Epithelial cell of proximal tubule (primary cell): Measurements from ENCODE around the gene IL10RB. TPM values are rescaled to one million over a fixed set of nuclear protein-coding genes. Genes with fewer than 3 reads are reported as not detected.
"Not testable (repeated sequence)": the region's sequence is repeated elsewhere in the genome, so short reads cannot be mapped to it uniquely, and the experiment has no call there.

Experiments used
- DNase-seq: peaks from one replicate; pipeline ENCODE4 v3.0.0-alpha.2; 2011; ENCODE audit warnings: low read depth
- H3K4me3 ChIP-seq: 2 replicates; pipeline ENCODE4 v1.5.1; 2011; ENCODE audit warnings: low read depth, mild to moderate bottlenecking, low read length
- total RNA-seq: library from RNA; depleted of rRNA; stranded (reverse); fragments of >200 nt; gene quantifications from 2 replicates; pipeline ENCODE4 v1.2.3, GENCODE V29; 2015
- TF ChIP-seq, protein P1 (sequence below): conservative IDR thresholded peaks from 2 replicates; pipeline ENCODE4 v1.5.1; 2012; ENCODE audit warnings: low read depth, mild to moderate bottlenecking, low read length

Gene IL10RB
- total RNA-seq, 1 donor from 2014 or later, result 11.0 TPM

DNA sequence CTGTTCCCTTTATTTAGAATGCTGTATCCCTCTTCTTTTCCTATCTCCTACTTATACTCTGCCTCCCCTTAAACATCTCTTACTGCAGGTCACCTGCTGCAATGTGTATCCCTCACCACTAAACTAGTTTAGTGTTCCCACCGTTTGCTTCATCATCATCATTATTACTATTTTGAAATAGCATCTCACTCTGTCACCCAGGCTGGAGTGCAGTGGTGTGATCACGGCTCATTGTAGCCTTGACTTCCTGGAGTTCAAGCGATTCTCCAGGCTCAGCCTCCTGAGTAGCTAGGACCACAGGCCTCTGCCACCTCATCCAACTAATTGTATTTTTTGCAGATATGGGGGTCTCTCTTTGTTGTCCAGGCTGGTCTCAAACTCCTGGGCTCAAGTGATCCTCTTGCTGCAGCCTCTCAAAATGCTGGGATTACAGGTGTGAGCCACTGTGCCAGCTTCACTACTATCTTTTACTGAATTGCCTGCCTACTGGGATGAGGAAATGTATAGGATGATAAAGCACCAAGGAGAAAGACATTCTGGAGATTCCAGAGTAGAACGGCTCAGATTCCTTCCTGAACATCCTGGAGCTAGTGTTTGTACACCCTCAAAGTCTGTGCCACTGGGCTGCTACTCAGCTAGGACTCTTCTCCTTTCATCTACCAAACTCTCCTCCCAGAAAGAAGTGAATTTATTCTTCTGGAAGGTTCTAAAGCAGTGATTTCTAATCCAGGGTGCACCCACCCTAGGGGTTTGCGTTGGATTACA is 50.0 kb downstream of the IL10RB start:
- TF ChIP-seq, protein P1, sequence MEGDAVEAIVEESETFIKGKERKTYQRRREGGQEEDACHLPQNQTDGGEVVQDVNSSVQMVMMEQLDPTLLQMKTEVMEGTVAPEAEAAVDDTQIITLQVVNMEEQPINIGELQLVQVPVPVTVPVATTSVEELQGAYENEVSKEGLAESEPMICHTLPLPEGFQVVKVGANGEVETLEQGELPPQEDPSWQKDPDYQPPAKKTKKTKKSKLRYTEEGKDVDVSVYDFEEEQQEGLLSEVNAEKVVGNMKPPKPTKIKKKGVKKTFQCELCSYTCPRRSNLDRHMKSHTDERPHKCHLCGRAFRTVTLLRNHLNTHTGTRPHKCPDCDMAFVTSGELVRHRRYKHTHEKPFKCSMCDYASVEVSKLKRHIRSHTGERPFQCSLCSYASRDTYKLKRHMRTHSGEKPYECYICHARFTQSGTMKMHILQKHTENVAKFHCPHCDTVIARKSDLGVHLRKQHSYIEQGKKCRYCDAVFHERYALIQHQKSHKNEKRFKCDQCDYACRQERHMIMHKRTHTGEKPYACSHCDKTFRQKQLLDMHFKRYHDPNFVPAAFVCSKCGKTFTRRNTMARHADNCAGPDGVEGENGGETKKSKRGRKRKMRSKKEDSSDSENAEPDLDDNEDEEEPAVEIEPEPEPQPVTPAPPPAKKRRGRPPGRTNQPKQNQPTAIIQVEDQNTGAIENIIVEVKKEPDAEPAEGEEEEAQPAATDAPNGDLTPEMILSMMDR, result no peak
- H3K4me3 ChIP-seq, result no peak overlapping the region
- DNase-seq, result no peak

DNA sequence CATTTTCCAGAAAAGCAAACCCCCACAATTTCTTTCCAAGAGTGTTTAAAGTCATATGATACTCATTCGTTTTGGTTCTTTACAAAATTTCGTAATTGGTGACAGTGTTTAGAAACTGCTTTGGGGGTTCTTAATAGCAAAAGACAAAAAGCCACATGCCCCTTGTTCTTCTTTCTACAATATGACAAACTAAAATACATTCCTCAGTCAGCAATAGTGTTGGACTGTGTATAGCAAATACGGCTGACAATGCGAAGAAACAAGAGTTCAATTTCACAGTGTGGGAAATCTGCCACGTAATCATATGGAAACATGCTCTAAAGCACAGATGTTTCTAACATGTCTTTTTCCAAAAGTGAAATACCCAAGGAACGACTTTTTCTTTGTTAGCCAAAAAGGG is 51.0 kb downstream of the IL10RB start:
- no peak overlapping the region for H3K4me3 ChIP-seq
- DNase-seq, result no peak
- TF ChIP-seq, protein P1, result no peak

DNA sequence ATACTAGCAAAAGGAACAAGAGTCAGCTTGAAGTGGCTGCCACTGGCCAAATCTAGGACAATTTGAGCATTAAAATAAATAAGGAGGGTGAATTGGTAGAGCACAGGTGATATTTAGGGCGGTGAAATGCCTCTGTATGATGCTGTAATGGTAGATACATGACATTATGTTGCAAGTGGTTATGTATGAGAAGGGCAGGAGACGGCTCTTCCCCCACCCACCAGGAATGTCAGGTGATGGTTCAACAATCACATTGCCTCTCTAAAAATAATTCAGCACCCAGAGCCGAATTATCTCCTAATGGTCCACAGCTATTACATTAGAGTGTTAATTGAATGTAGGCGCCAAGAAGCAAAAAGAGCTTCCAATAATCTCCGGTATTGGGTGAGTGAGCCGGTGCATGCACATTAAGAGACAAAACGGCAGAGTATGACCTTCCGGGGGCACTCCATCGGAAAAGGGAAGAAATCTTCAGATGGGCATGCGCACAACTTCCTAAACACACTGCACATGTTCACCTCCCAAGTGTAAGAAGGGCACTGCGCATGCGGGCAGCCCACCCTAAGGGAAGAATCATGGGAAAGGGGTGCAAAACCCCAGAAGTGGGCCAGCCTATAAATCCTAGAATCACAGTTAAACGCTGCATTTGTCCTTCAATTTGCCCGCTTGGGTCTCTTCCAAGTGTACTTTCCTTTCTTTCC is 51.8 kb downstream of the IL10RB start:
- H3K4me3 ChIP-seq, result no peak overlapping the region
- TF ChIP-seq, protein P1, result no peak
- no peak for DNase-seq

DNA sequence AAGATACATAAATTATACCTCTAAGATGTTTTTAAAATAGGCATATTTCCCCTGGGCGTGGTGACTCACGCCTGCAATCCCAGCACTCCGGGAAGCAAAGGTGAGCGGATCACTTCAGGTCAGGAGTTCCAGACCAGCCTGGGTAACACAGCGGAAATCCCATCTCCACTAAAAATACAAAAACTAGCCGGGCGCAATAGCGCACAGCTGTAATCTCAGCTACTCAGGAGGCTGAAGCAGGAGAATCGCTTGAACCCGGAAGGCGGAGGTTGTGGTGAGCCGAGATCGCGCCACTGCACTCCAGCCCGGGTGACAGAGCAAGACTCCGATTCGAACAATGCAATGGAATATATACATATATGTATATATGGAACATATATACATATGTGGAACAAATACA is 54.8 kb downstream of the IL10RB start:
- DNase-seq, H3K4me3 ChIP-seq: not testable (repeated sequence)

DNA sequence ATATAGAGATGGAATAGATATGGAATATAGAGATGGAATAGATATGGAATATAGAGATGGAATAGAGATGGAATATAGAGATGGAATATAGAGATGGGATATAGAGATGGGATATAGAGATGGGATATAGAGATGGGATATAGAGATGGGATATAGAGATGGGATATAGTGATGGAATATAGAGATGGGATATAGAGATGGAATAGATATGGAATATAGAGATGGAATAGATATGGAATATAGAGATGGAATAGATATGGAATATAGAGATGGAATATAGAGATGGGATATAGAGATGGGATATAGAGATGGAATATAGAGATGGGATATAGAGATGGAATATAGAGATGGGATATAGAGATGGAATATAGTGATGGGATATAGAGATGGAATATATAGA is 57.4 kb downstream of the IL10RB start:
- not testable (repeated sequence) for DNase-seq
- H3K4me3 ChIP-seq, result peak overlapping the region; percentile 94

DNA sequence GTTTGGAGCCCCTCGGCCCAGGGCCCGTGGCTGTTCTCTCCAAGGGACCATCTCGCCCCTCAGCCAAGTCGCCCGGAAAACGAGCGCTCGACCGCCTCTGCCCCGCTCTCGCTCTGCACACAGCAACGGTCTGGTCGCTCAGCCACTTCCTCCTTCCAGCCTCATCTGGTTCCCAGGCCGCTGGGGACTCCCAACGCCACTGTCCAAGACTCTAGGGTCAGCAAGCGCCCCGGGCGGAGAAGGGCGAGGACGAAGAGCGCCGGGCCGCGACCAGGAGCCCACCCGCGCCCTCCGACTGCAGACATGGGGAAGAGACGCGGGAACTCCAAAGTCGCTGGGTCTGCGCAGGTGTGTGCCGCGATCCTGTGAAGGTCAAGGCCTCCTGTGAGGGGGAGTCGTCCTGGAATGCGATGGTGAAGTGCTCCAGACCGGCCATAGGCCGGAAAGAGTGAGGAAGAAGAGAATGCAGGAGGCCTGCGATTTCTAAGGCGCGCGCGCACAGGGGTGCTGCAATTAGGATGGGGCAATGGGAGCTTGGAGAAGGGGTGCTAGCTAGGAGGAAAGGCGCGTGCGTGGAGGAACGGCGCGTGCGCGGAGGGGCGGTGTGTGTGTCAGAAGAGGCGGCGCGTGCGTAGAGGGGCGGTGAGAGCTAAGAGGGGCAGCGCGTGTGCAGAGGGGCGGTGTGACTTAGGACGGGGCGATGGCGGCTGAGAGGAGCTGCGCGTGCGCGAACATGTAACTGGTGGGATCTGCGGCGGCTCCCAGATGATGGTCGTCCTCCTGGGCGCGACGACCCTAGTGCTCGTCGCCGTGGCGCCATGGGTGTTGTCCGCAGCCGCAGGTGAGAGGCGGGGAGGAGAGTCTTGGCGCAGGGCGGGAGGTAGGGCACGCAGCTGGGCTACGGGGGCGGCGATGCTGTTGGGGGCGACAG is 58.4 kb downstream of the IL10RB start, which contains the start of gene IFNAR1:
Gene IFNAR1 (plus strand): TSS at position 680 of the 931 bp plus-strand sequence. CDS start 86 bp downstream, at position 766.
- H3K4me3 ChIP-seq, result peak within 1 kb of the TSS; percentile 94
- TF ChIP-seq, protein P1, result no peak
- DNase-seq, result peak; percentile 61

DNA sequence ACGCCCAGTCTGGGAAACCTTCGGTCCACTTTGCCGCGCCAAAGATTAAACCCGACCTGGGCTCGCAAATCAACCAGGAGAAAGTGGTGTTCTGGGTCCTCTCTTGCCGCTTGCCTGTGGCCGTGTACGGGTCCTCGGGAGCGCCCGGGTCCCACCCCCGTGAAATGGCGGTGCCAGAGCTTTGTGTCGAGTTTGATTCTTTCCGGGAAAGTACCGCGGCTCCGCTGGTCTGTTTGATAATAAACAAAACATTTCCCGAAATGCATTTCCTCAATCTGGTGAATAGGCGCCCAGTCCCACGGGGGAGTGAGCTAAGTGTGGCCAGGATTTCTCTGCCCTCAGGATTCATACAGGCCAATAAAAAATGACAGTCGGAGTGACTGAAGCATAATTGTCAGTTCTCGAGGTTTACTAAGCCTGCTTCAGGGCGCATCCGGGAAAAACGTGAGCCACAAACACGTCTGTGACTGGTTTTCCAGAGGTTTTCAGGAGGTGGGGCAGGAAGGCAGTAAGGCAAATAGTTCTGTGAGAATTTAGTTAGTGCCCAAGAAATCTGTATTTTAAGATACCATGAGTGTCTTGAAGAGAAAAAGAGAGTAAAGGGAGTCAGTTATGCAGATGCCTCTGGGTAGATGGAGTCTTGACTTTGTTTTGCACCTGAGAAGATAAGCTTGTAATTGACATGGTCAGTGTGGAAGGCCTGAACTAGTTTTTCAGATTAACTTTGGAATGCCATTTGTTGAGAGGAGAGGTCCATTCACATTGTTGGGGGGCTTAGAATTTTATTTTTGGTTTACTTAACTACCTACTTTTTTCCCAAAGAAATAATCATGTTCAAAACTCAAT is 59.3 kb downstream of the IL10RB start:
- peak overlapping the region; percentile 94 for H3K4me3 ChIP-seq
- TF ChIP-seq, protein P1, result no peak
- peak; percentile 29 for DNase-seq
